Measurements from ENCODE around the gene SOCS1. TPM values are rescaled to one million over a fixed set of nuclear protein-coding genes. Genes with fewer than 3 reads are reported as not detected.

Gene SOCS1
- total RNA-seq, 3 donors from 2014 or later (not counting 1 experiment from before 2014, with no cell fraction given) = 21.7 to 74.7 (median 27.2) TPM

- DNase-seq (peak; percentile 63 to 76), ATAC-seq (peak in 2 of 3 donors; percentile 17 to 20)
- H3K4me3 ChIP-seq (ENCODE audit: low read length) = peak overlapping the region; percentile 49
- peak overlapping the region; percentile 89 to 96 for H3K27ac Mint-ChIP-seq
- H3K9me3 ChIP-seq (ENCODE audit: control insufficient read depth, insufficient read depth, low read length) = no peaks in the 10 kb centered on the region
- H3K4me1 Mint-ChIP-seq = peaks cover 38 to 56% of the 10 kb centered on the region in 2 donors
- peak overlapping the region; percentile 83 for H3K4me3 Mint-ChIP-seq
- no peaks in the 10 kb centered on the region for H3K27me3 Mint-ChIP-seq (ENCODE audit: low read depth in 2 of 2)
- no peak for TF ChIP-seq CTCF (IDR thresholded peaks at IDR 0.05)
- WGBS (ENCODE audit: insufficient coverage) = 31% methylated on average over 5 of the region's 5 CpGs
- intact Hi-C loops (cut with micrococcal nuclease) = loop anchor here (2.0 to 10.0 kb wide), 3 partner anchors 19 to 309 kb away; no protein-coding TSS in a partner anchor
- no peaks in the 10 kb centered on the region for H3K9me3 Mint-ChIP-seq
- H3K27ac ChIP-seq (ENCODE audit: low read length) = peak overlapping the region; percentile 36
- H3K4me1 ChIP-seq (ENCODE audit: control insufficient read depth, insufficient read depth, low read length) = peaks cover 54% of the 10 kb centered on the region
- H3K27me3 ChIP-seq (ENCODE audit: control insufficient read depth, insufficient read depth, low read length) = no peaks in the 10 kb centered on the region
- H3K36me3 Mint-ChIP-seq = no peaks in the 10 kb centered on the region
- H3K36me3 ChIP-seq (ENCODE audit: control insufficient read depth, insufficient read depth, low read length) = peaks cover 5% of the 10 kb centered on the region
Observed at GRCh38 chr16:11253009-11253994, 2.7 kb downstream of the SOCS1 start.

DNA sequence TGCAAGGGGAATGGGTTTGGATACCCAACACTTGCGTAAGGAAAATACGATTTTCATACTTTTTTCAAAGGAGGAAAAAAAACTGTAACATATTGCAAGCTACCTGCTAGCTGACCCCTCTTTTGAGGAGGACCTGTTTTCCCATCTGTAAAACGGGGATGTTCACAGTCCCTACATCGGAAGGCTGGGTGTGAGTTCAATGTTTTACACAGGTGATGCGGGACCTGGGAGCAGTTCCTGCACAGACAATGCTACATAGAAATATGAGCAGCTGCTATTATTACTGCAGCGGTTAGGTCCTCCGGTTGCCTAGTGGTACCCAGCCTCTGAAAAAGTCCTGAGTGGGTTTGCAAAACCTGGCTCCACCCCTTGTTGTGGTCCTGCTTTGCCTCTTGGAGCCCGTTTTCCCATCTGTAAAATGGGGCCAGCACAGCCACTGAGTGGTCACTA lies 3.5 kb downstream of the SOCS1 start:
- Mint-ChIP-seq H3K4me3 (peak overlapping the region; percentile 83), H3K9me3 (no peaks in the 10 kb centered on the region), H3K4me1 (peaks cover 35 to 52% of the 10 kb centered on the region in 2 donors), H3K36me3 (no peaks in the 10 kb centered on the region), H3K27me3 (ENCODE audit: low read depth in 2 of 2) (no peaks in the 10 kb centered on the region), H3K27ac (peak overlapping the region; percentile 89 to 97)
- TF ChIP-seq CTCF (IDR thresholded peaks at IDR 0.05) = no peak
- H3K9me3 ChIP-seq (ENCODE audit: control insufficient read depth, insufficient read depth, low read length) = no peaks in the 10 kb centered on the region
- no peak overlapping the region for H3K27ac ChIP-seq (ENCODE audit: low read length)
- ATAC-seq (no peak), DNase-seq (no peak)
- peaks cover 46% of the 10 kb centered on the region for H3K4me1 ChIP-seq (ENCODE audit: control insufficient read depth, insufficient read depth, low read length)
- 80% methylated on average over 8 of the region's 8 CpGs for WGBS (ENCODE audit: insufficient coverage)
- intact Hi-C loops (cut with micrococcal nuclease) = loop anchor here (1.0 to 10.0 kb wide), 4 partner anchors 18 to 310 kb away; no protein-coding TSS in a partner anchor
- peaks cover 5% of the 10 kb centered on the region for H3K36me3 ChIP-seq (ENCODE audit: control insufficient read depth, insufficient read depth, low read length)
- H3K4me3 ChIP-seq (ENCODE audit: low read length) = no peak overlapping the region
- H3K27me3 ChIP-seq (ENCODE audit: control insufficient read depth, insufficient read depth, low read length) = no peaks in the 10 kb centered on the region

DNA sequence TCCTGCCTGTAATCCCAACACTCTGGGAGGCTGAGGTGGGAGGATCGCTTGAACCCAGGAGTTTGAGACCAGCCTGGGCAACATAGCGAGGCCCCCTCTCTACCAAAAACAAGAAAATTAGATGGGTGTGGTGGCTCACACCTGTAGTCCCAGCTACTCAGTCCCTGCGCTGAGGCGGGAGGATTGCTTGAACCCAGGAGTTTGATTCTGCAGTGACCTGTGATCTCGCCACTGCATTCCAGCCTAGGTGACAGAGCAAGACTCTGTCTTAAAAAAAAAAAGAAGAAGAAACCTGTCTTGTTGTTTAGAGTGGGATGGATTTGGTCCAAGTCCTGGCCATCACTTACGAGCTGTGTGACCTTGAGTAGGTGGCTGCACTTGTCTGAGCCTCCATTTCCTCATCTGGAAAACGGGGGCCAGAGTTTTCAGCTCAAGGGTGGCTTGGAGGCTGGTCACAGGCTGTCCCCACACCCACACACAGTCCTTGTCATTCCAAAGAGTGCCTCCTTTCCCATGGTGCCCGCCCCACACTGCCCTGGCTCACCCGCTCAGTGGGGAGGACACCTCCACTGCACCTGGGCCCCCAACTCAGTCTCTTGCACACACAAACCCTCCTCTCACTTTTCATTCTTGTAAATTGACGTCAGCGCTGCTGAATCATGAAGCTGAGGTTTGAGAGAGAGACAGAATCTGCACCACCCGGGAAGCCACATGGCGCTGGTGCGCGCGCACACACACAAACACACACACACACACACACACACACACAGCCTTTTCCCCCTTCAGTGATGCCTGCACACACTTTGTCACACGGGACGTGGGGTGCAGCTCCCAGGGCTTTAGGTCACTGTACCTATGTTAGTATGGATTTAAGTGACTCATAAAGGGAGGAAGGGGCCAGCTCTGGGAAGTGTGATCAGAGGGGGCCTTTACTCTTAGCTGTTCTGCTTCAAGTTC lies 4.2 kb downstream of the SOCS1 start:
- intact Hi-C loops (cut with micrococcal nuclease) = loop anchor here (1.0 to 10.0 kb wide), 4 partner anchors 17 to 310 kb away; no protein-coding TSS in a partner anchor
- Mint-ChIP-seq H3K4me1 (peaks cover 29 to 49% of the 10 kb centered on the region in 2 donors), H3K36me3 (no peaks in the 10 kb centered on the region), H3K27me3 (ENCODE audit: low read depth in 2 of 2) (no peaks in the 10 kb centered on the region), H3K27ac (peak overlapping the region; percentile 89 to 97), H3K9me3 (no peaks in the 10 kb centered on the region), H3K4me3 (peak overlapping the region; percentile 83)
- peak overlapping the region; percentile 49 for H3K27ac ChIP-seq (ENCODE audit: low read length)
- ATAC-seq (peak; percentile 19 to 24 (median 23)), DNase-seq (peak; percentile 69 to 90)
- no peak overlapping the region for H3K4me3 ChIP-seq (ENCODE audit: low read length)
- H3K36me3 ChIP-seq (ENCODE audit: control insufficient read depth, insufficient read depth, low read length) = peaks cover 5% of the 10 kb centered on the region
- H3K27me3 ChIP-seq (ENCODE audit: control insufficient read depth, insufficient read depth, low read length) = no peaks in the 10 kb centered on the region
- H3K9me3 ChIP-seq (ENCODE audit: control insufficient read depth, insufficient read depth, low read length) = no peaks in the 10 kb centered on the region
- 35% methylated on average over 13 of the region's 18 CpGs for WGBS (ENCODE audit: insufficient coverage)
- peaks cover 39% of the 10 kb centered on the region for H3K4me1 ChIP-seq (ENCODE audit: control insufficient read depth, insufficient read depth, low read length)
- no peak for TF ChIP-seq CTCF (IDR thresholded peaks at IDR 0.05)
